GM23338 (cell line): Measurements from ENCODE around the gene RHOD. TPM values are rescaled to one million over a fixed set of nuclear protein-coding genes. Genes with fewer than 3 reads are reported as not detected.

Experiments used
- ATAC-seq: fragments of 200-7000 bp; cut with Tn5 transposase; 3 replicates; pipeline ENCODE4 v1.9.1; 2020
- DNase-seq: peaks from one replicate; pipeline ENCODE4 v3.0.0-alpha.2; 2015; ENCODE audit warnings: low spot score
- H2AFZ ChIP-seq: fragments of 200-600 bp; sonication (generic); 2 replicates; pipeline ENCODE4 v1.8.0; 2016; ENCODE audit warnings: antibody characterized with exemption, mild to moderate bottlenecking, moderate library complexity
- H3F3A ChIP-seq: fragments of 200-600 bp; sonication (generic); replicated peaks from 2 replicates; pipeline ENCODE4 v1.8.0; 2017; ENCODE audit warnings: antibody characterized with exemption, mixed run types, low read depth
- H3K27ac ChIP-seq: fragments of 200-600 bp; sonication (generic); 2 replicates; pipeline ENCODE4 v1.6.1; 2016; ENCODE audit warnings: low read depth
- H3K27me3 ChIP-seq: fragments of 200-600 bp; sonication (generic); 2 replicates; pipeline ENCODE4 v1.8.0; 2016; ENCODE audit warnings: mild to moderate bottlenecking, mixed run types, moderate library complexity; ENCODE audit not compliant: insufficient read depth
- H3K36me3 ChIP-seq: fragments of 200-600 bp; sonication (generic); 2 replicates; pipeline ENCODE4 v1.8.0; 2016; ENCODE audit warnings: mild to moderate bottlenecking; ENCODE audit not compliant: insufficient read depth
- H3K4me1 ChIP-seq: fragments of 200-600 bp; sonication (generic); 2 replicates; pipeline ENCODE4 v1.8.0; 2016; ENCODE audit warnings: mild to moderate bottlenecking, moderate library complexity; ENCODE audit not compliant: insufficient read depth
- H3K4me2 ChIP-seq: fragments of 200-600 bp; sonication (generic); 2 replicates; pipeline ENCODE4 v1.7.1; 2017; ENCODE audit warnings: mixed run types
- H3K4me3 ChIP-seq: fragments of 200-600 bp; sonication (generic); 2 replicates; pipeline ENCODE4 v1.6.1; 2016; ENCODE audit warnings: mixed run types
- H3K79me2 ChIP-seq: fragments of 200-600 bp; sonication (generic); replicated peaks from 2 replicates; pipeline ENCODE4 v1.8.0; 2017; ENCODE audit warnings: mild to moderate bottlenecking; ENCODE audit not compliant: insufficient read depth
- H3K9me2 ChIP-seq: fragments of 200-600 bp; sonication (generic); 2 replicates; pipeline ENCODE4 v1.8.0; 2017; ENCODE audit not compliant: insufficient read depth
- H4K20me1 ChIP-seq: fragments of 200-600 bp; sonication (generic); replicated peaks from 2 replicates; pipeline ENCODE4 v1.8.0; 2017; ENCODE audit warnings: mild to moderate bottlenecking; ENCODE audit not compliant: insufficient read depth
- H3K27ac Mint-ChIP-seq: 2 replicates; pipeline ENCODE4 v1.8.0; 2020; ENCODE audit warnings: inconsistent platforms, mild to moderate bottlenecking, moderate library complexity, mixed read lengths
- H3K27me3 Mint-ChIP-seq: 3 replicates; pipeline ENCODE4 v1.8.0; 2022; ENCODE audit warnings: low read depth, mild to moderate bottlenecking, moderate library complexity, mixed read lengths, inconsistent platforms; ENCODE audit not compliant: insufficient read depth, poor library complexity
- H3K36me3 Mint-ChIP-seq: 3 replicates; pipeline ENCODE4 v1.8.0; 2021; ENCODE audit warnings: low read depth, mild to moderate bottlenecking, inconsistent platforms, moderate library complexity, mixed read lengths
- H3K4me1 Mint-ChIP-seq: 3 replicates; pipeline ENCODE4 v1.8.0; 2020; ENCODE audit warnings: mild to moderate bottlenecking, inconsistent platforms, mixed read lengths
- H3K4me3 Mint-ChIP-seq: 3 replicates; pipeline ENCODE4 v1.8.0; 2021; ENCODE audit warnings: moderate library complexity, mild to moderate bottlenecking, inconsistent platforms, mixed read lengths
- H3K9me3 Mint-ChIP-seq: 3 replicates; pipeline ENCODE4 v1.8.0; 2020; ENCODE audit warnings: moderate library complexity, mild to moderate bottlenecking, inconsistent platforms, mixed read lengths
- CREB1 ChIP-seq: fragments of 250-450 bp; sonication (Bioruptor Pico); IDR thresholded peaks from 2 replicates; pipeline ENCODE4 v1.5.0; 2020; ENCODE audit warnings: low read depth, mild to moderate bottlenecking, moderate library complexity
- EZH2 ChIP-seq: fragments of 200-600 bp; sonication (generic); IDR thresholded peaks from one replicate; pipeline ENCODE4 v1.8.0; 2017; ENCODE audit warnings: antibody characterized with exemption, mild to moderate bottlenecking, low read depth; ENCODE audit not compliant: unreplicated experiment
- EZH2phosphoT487 ChIP-seq: fragments of 200-600 bp; sonication (generic); IDR thresholded peaks from one replicate; pipeline ENCODE4 v1.8.1; 2018; ENCODE audit warnings: antibody characterized with exemption; ENCODE audit not compliant: unreplicated experiment
- JUNB ChIP-seq: IDR thresholded peaks from one replicate; pipeline ENCODE4 v1.6.1; 2016; ENCODE audit warnings: antibody characterized with exemption; ENCODE audit not compliant: unreplicated experiment
- POLR2AphosphoS5 ChIP-seq: IDR thresholded peaks from 2 replicates; pipeline ENCODE4 v1.6.1; 2016; ENCODE audit warnings: antibody characterized with exemption, low read depth
- REST ChIP-seq: IDR thresholded peaks from one replicate; pipeline ENCODE4 v1.6.1; 2018; ENCODE audit warnings: antibody characterized with exemption; ENCODE audit not compliant: unreplicated experiment
- ZNF114 ChIP-seq: fragments of 250-450 bp; sonication (Bioruptor Pico); IDR thresholded peaks from 2 replicates; pipeline ENCODE4 v1.5.0; 2020; ENCODE audit warnings: mild to moderate bottlenecking, moderate library complexity
- ZNF331 ChIP-seq: fragments of 250-450 bp; sonication (Bioruptor Pico); IDR thresholded peaks from 2 replicates; pipeline ENCODE4 v1.5.0; 2020; ENCODE audit warnings: low read depth, mild to moderate bottlenecking, moderate library complexity
- polyA plus RNA-seq: library from polyadenylated mRNA; unstranded; fragments of >200 nt; fragmentation: Nextera tagmentation; extraction: Ambion mirVana; gene quantifications from 2 replicates; pipeline ENCODE4 v1.2.1, GENCODE V29; 2016
- total RNA-seq: library from RNA; depleted of rRNA; stranded (reverse); fragments of >200 nt; shearing (Covaris generic); gene quantifications from 2 replicates; pipeline ENCODE4 v1.2.3, GENCODE V29; 2014
- TF ChIP-seq, protein P1 (sequence below), 2 experiments: fragments of 200-600 bp in 1 of 2; sonication (generic) in 1 of 2; conservative IDR thresholded peaks; 2 replicates each; pipeline versions ENCODE4 v1.5.1 to v1.6.1; 2016 to 2017; ENCODE audit warnings: antibody characterized with exemption in 2 of 2, low read depth in 2 of 2, mild to moderate bottlenecking in 2 of 2, moderate library complexity in 1 of 2
- TF ChIP-seq, protein P2 (sequence below): fragments of 250-450 bp; sonication (Bioruptor Pico); IDR thresholded peaks from 2 replicates; pipeline ENCODE4 v1.5.0; 2020; ENCODE audit warnings: mild to moderate bottlenecking, moderate library complexity

The RHOD gene
- total and polyA plus RNA-seq, 2 experiments from 2014 or later = 13.8 to 16.2 TPM

- Histone ChIP-seq H3K4me3 (no peak overlapping the region), H3F3A (0 out of 2 replicates have a peak, but pooled peaks cover 14% of the 10 kb centered on the region), H3K4me2 (peak overlapping the region; percentile 48; the same call in 1 of the 2 replicates), H4K20me1 (no peaks in the 10 kb centered on the region), H3K79me2 (no peaks in the 10 kb centered on the region), H3K9me2 (no peaks in the 10 kb centered on the region), H3K27ac (no peak overlapping the region), H3K4me1 (peaks cover 21% of the 10 kb centered on the region), H3K36me3 (no peaks in the 10 kb centered on the region), H2AFZ (peak overlapping the region; percentile 74), H3K27me3 (peaks cover 8% of the 10 kb centered on the region)
- no peak overlapping the region; the same call in 2 of the 3 replicates for H3K4me3 Mint-ChIP-seq
- ATAC-seq (peak; percentile 66), DNase-seq (peak; percentile 90)
- no peak for TF ChIP-seq POLR2AphosphoS5
- TF ChIP-seq REST = no peak
- TF ChIP-seq, protein P1, sequence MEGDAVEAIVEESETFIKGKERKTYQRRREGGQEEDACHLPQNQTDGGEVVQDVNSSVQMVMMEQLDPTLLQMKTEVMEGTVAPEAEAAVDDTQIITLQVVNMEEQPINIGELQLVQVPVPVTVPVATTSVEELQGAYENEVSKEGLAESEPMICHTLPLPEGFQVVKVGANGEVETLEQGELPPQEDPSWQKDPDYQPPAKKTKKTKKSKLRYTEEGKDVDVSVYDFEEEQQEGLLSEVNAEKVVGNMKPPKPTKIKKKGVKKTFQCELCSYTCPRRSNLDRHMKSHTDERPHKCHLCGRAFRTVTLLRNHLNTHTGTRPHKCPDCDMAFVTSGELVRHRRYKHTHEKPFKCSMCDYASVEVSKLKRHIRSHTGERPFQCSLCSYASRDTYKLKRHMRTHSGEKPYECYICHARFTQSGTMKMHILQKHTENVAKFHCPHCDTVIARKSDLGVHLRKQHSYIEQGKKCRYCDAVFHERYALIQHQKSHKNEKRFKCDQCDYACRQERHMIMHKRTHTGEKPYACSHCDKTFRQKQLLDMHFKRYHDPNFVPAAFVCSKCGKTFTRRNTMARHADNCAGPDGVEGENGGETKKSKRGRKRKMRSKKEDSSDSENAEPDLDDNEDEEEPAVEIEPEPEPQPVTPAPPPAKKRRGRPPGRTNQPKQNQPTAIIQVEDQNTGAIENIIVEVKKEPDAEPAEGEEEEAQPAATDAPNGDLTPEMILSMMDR (conservative IDR thresholded peaks at IDR 0.05; ENCODE audit: low read depth in 2 of 2) = peak; percentile 80 to 99
- peak; percentile 46; the same call in 1 of the 2 replicates for TF ChIP-seq CREB1 (CRISPR knock-in tag)
- TF ChIP-seq ZNF331 (CRISPR knock-in tag) = no peak
- no peaks in the 10 kb centered on the region for H3K9me3 Mint-ChIP-seq
- H3K27me3 Mint-ChIP-seq = peaks cover 24% of the 10 kb centered on the region
- H3K36me3 Mint-ChIP-seq = no peaks in the 10 kb centered on the region
- 0 out of 2 replicates have a peak overlapping the region, but pooled peaks have one; percentile 5 for H3K27ac Mint-ChIP-seq
- peaks cover 29% of the 10 kb centered on the region for H3K4me1 Mint-ChIP-seq
Observed at GRCh38 chr11:67053896-67054329, 2.7 kb upstream of the RHOD start.

DNA sequence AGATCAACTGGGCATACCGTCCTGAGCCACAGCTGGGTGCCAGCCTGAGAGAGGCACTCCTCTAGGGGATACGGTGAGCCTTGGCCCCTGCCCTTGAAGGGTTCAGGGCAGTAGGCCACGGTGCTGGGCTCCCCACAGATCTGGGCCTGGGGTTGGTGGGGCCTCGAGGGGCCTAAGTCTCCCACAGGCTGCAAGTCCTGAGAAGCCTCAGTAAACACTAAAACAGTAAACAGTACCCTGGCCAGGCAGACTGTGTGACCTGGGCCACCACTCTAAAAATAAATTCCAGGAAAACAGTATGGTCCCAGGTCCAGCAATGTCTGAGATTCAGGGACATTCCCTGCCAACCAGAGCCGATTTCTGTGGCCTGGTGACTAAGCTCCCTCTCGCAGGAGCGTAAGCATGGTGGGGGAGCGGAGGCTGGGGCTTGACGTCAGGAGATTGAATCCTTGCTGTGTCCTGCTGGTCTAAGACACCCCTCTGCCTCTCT, 2.3 kb upstream of the RHOD start:
- no peaks in the 10 kb centered on the region for H3K79me2 ChIP-seq
- H3K4me1 Mint-ChIP-seq = peaks cover 29% of the 10 kb centered on the region
- no peaks in the 10 kb centered on the region for H3K36me3 Mint-ChIP-seq
- no peaks in the 10 kb centered on the region for H3K9me3 Mint-ChIP-seq
- H3K4me2 ChIP-seq = peak overlapping the region; percentile 48; the same call in 1 of the 2 replicates
- H3K4me3 ChIP-seq = no peak overlapping the region
- H3K27me3 Mint-ChIP-seq = peaks cover 22% of the 10 kb centered on the region
- no peak overlapping the region; the same call in 2 of the 3 replicates for H3K4me3 Mint-ChIP-seq
- peaks cover 21% of the 10 kb centered on the region for H3K4me1 ChIP-seq
- 0 out of 2 replicates have a peak, but pooled peaks cover 14% of the 10 kb centered on the region for H3F3A ChIP-seq
- no peaks in the 10 kb centered on the region for H3K36me3 ChIP-seq
- H3K27me3 ChIP-seq = peaks cover 8% of the 10 kb centered on the region
- H3K9me2 ChIP-seq = no peaks in the 10 kb centered on the region
- no peak overlapping the region for H3K27ac ChIP-seq
- peak overlapping the region; percentile 74 for H2AFZ ChIP-seq
- DNase-seq (no peak), ATAC-seq (no peak)
- 0 out of 2 replicates have a peak overlapping the region, but pooled peaks have one; percentile 5 for H3K27ac Mint-ChIP-seq
- H4K20me1 ChIP-seq = no peaks in the 10 kb centered on the region
- TF ChIP-seq, protein P2, sequence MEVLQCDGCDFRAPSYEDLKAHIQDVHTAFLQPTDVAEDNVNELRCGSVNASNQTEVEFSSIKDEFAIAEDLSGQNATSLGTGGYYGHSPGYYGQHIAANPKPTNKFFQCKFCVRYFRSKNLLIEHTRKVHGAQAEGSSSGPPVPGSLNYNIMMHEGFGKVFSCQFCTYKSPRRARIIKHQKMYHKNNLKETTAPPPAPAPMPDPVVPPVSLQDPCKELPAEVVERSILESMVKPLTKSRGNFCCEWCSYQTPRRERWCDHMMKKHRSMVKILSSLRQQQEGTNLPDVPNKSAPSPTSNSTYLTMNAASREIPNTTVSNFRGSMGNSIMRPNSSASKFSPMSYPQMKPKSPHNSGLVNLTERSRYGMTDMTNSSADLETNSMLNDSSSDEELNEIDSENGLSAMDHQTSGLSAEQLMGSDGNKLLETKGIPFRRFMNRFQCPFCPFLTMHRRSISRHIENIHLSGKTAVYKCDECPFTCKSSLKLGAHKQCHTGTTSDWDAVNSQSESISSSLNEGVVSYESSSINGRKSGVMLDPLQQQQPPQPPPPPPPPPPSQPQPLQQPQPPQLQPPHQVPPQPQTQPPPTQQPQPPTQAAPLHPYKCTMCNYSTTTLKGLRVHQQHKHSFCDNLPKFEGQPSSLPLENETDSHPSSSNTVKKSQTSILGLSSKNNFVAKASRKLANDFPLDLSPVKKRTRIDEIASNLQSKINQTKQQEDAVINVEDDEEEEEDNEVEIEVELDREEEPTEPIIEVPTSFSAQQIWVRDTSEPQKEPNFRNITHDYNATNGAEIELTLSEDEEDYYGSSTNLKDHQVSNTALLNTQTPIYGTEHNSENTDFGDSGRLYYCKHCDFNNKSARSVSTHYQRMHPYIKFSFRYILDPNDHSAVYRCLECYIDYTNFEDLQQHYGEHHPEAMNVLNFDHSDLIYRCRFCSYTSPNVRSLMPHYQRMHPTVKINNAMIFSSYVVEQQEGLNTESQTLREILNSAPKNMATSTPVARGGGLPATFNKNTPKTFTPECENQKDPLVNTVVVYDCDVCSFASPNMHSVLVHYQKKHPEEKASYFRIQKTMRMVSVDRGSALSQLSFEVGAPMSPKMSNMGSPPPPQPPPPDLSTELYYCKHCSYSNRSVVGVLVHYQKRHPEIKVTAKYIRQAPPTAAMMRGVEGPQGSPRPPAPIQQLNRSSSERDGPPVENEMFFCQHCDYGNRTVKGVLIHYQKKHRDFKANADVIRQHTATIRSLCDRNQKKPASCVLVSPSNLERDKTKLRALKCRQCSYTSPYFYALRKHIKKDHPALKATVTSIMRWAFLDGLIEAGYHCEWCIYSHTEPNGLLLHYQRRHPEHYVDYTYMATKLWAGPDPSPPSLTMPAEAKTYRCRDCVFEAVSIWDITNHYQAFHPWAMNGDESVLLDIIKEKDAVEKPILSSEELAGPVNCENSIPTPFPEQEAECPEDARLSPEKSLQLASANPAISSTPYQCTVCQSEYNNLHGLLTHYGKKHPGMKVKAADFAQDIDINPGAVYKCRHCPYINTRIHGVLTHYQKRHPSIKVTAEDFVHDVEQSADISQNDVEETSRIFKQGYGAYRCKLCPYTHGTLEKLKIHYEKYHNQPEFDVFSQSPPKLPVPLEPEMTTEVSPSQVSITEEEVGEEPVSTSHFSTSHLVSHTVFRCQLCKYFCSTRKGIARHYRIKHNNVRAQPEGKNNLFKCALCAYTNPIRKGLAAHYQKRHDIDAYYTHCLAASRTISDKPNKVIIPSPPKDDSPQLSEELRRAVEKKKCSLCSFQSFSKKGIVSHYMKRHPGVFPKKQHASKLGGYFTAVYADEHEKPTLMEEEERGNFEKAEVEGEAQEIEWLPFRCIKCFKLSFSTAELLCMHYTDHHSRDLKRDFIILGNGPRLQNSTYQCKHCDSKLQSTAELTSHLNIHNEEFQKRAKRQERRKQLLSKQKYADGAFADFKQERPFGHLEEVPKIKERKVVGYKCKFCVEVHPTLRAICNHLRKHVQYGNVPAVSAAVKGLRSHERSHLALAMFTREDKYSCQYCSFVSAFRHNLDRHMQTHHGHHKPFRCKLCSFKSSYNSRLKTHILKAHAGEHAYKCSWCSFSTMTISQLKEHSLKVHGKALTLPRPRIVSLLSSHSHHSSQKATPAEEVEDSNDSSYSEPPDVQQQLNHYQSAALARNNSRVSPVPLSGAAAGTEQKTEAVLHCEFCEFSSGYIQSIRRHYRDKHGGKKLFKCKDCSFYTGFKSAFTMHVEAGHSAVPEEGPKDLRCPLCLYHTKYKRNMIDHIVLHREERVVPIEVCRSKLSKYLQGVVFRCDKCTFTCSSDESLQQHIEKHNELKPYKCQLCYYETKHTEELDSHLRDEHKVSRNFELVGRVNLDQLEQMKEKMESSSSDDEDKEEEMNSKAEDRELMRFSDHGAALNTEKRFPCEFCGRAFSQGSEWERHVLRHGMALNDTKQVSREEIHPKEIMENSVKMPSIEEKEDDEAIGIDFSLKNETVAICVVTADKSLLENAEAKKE = no peak
- TF ChIP-seq JUNB (no peak), ZNF114 (CRISPR knock-in tag) (no peak), ZNF331 (CRISPR knock-in tag) (no peak), EZH2phosphoT487 (no peak), EZH2 (no peak)
